GM12892 (cell line): ENCODE data around the gene OPCML.

ENCODE experiments used
- DNase-seq: peaks from one replicate; pipeline ENCODE4 v3.0.0; 2011; ENCODE audit not compliant: insufficient read length
- FAIRE-seq: peaks from 2 replicates; lab custom pipeline; 2011; peaks lifted over from hg19 to GRCh38; lab: Jason Lieb, UNC
- POLR2A ChIP-seq: IDR thresholded peaks from 2 replicates; pipeline ENCODE4 v1.6.1; 2011; ENCODE audit warnings: low read depth, low read length, control low read depth
- POLR2AphosphoS5 ChIP-seq: IDR thresholded peaks from 2 replicates; pipeline ENCODE4 v1.6.1; 2011; ENCODE audit warnings: low read depth, low read length, control low read depth
- TAF1 ChIP-seq: IDR thresholded peaks from 2 replicates; pipeline ENCODE4 v1.6.1; 2011; ENCODE audit warnings: low read depth, mild to moderate bottlenecking, control low read depth, low read length, borderline replicate concordance

OPCML gene

DNA sequence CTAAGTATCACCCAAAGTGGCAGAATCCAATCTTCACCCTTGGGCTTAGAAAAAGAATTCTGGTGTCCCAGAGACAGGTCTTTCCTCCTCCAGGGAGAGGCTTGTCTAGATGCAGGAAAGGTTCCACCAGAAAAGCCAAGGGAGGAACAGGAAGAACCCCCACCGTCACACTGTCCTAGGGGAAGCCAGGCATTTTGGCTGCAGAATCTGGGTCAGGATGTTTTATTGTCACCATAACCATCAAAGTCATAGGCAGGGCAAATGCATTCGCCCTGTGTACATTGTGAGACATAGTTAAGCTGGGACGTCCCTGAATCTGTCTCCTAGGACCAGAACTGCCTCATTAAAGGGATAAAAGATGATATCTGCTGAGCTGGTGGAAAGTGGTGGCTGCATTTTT, 590.5 kb downstream of the OPCML start:
- FAIRE-seq (no peak), DNase-seq (no peak)
- TF ChIP-seq POLR2A (no peak), TAF1 (no peak), POLR2AphosphoS5 (no peak)

DNA sequence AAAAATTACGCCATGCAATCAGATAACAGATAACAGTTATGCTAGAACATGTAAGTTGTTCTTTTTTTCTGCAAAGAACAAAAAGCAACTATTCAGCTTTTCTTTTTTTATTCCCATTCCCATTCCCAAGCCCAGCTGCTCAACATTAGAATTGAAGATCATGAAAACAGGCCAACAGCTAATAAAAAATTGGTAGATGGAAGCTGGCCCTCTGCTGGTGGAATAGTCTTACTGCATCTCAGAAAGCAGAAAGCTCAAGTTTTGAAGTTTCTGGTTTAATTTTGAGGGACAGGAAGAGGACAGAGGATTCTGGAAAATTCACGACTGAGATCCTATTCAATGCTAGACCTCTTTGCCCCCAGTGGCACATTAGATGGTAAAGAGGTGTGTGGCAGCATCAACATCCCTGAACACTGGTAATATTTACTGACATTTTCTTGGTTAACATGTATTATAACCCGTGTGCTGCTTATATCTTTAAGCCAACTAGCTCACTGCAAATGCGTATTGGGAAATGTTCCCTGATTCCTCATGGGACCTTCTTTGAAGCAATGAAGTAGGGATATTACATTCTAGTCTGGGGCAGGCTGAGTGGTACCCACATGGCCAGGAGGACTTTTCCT, 591.2 kb downstream of the OPCML start:
- DNase-seq (no peak), FAIRE-seq (peak; percentile 64)
- TF ChIP-seq POLR2AphosphoS5 (no peak), TAF1 (no peak), POLR2A (no peak)

DNA sequence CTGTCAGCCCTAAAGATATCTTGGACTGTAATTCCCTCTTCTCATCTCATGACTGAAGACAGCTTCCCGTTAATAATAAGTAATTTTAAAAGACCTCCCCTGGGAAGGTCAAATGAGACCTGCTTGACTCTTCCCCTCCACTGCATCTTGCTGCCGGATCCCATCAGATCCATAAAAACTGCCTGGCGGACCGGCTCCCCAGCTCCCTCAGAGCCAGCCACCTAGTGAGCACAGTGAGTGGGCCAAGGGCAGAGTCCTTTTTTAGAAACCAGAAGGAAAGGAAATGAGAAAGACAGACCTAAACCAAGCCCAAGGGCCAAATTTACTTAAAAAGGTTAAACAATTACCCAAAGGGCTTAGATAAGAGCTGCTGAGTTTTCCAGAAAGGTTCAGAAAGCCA, 595.3 kb downstream of the OPCML start:
- TF ChIP-seq TAF1 (no peak), POLR2AphosphoS5 (no peak), POLR2A (no peak)
- FAIRE-seq (no peak), DNase-seq (no peak)

DNA sequence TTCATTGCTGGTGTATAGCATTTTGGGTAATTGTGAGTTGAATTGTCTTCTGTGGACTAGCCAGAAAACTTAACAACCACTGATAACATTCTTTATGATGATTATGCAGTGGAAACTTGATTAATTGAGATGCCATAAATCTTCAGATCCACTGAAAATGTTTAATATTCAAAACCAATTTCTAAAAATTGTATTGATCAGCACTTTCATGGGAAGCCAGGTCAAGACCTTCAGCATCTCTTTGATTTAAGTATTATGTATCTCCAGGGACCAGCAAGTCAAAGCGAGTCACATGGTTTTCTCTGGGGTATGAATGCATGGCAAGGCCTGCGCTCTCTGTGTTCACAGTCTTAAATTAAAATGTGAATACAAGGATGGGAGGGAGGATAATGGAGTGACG, 596.9 kb downstream of the OPCML start:
- FAIRE-seq (no peak), DNase-seq (no peak)
- TF ChIP-seq POLR2AphosphoS5 (no peak), TAF1 (no peak), POLR2A (no peak)

DNA sequence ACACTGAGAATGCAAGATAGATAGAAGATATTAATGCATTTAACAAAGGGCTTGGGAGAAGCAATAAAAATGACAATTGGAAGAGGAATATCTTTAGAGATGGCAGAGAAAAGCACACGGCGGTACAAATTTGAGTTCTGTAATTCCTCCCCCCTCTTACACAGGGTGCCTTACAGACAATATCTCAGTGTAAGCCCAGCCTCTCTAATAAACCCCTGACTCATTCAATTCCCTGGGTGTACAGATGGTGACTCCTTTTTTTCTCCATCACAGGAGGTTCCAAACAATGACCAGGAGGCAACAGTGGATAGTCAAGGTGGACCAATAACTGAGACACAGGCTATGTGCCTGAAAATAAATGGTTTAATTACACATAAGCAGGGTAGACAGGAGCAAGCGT, 598.6 kb downstream of the OPCML start:
- no peak for FAIRE-seq
- DNase-seq, result no peak
- TF ChIP-seq POLR2A, result no peak
- TF ChIP-seq TAF1, result no peak
- TF ChIP-seq POLR2AphosphoS5, result no peak

DNA sequence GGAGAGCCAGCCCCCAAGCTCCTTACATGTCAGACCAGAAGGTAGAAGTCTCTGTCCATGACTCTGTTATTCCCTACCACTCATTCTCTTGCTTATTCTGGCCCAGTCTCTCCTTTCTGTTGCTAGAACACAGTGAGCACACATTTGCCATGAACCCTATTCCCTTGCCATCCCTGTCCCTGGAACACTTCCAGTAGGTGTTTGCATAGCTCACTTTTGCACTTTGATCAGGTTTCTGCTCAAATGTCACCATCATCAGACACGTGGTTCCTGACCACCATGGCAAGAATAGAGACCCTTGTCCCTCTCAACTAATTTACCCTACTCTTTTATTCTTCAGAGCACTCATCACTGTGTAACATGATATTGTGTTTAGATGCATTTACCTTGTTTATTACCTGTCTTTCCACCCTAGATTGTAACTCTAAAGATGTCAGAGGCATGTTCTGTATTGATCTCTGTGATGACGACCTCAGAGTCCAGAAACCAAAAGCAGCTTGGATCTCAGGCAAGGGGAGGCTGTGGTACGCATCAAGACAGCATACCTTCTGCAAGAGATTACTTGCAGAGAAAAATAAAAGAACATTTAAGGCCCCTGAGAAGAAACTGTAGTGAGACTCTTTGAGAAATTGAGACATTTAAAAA, 606.4 kb downstream of the OPCML start:
- DNase-seq, result no peak
- TF ChIP-seq POLR2A, result no peak
- no peak for TF ChIP-seq POLR2AphosphoS5
- TF ChIP-seq TAF1, result no peak
- FAIRE-seq, result no peak

DNA sequence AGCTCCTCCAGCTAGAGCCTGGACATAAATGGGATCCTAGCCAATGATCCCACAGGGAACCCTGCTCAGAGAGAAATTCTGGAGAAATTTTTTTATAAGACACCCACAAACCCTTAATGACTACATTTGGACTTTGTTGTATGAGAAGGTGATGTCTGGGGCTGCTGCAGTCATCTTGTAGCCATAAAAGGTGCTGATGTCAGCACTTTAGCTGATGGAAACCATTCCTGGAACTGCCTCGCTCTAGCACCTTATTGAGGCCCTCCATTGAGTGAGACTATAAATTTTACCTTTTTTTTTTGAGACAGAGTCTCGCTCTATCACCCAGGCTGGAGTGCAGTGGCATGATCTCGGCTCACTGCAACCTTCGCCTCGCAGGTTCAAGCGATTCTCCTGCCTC, 610.7 kb downstream of the OPCML start:
- FAIRE-seq, result no peak
- TF ChIP-seq POLR2AphosphoS5 (no peak), TAF1 (no peak), POLR2A (no peak)
- DNase-seq, result no peak

DNA sequence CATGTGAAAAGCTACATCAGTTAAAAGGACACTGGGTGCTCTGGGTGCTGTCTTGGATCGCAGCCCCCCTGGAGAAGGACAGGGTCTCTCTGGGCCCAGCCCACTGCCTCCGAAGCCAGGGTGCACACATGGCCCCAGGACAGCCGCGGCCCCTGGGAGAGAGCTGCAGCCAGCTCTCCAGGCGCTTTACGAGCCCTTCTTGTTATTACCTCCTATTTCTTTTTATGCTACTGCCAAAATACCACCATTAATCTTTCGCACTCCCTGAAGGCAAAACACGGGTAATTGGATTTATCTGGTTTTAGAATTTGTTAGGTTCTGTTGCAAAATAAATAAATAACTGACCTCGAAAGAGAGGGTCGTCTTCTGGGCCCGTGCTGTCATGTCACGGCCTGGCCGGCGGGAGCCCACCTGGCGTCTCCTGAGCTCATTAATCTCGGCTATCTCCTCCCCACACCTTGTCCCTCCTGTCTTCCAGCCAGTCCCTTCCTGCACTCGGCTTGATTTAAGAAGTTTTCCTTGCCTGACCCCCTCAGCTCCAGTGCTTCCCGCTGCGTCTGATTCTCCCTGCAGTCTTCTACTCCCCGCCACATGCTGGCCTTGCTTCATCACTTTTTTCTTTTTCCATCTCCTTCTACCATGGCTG, 611.7 kb downstream of the OPCML start:
- DNase-seq (no peak), FAIRE-seq (no peak)
- TF ChIP-seq POLR2A (no peak), POLR2AphosphoS5 (no peak), TAF1 (no peak)

DNA sequence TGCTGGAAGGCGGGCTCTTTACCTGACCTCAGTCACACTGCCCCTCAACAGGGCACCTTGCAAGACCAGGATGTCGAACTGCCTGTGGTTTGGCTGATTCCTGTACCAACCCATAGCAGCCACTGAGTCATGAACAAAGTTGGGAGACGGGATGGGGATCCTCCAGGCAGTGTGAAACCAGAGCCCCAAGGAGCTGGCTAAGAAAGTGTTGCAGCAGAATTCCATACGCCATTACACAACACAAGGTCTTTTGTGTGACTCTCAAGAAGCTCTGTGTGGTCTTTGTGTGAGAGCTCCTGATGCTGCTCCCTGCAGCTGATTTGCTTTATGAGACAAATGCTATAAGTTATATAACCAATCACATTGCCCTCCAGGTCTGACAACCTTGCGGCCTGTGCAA, 617.7 kb downstream of the OPCML start:
- DNase-seq, result no peak
- TF ChIP-seq POLR2AphosphoS5 (no peak), POLR2A (no peak), TAF1 (no peak)
- FAIRE-seq, result no peak

DNA sequence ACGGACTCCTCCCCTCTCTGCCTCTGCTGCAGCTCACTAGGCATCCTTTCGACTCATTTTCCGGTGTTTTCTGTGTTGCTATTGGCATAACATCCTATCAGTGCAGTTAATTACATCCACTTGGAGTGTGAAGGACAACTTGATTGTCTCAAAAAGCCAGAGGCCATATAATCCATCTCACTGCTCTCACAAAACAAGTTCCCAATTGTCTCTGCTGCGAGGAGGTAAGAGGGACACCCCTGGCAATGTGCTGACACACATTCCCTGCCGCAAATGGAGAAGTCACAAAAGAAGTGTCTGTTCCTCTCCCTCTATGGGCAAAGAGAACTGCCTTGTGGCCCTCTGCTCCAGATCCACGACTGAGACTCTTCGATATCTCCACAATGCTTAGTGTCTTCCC, 618.4 kb downstream of the OPCML start:
- FAIRE-seq (no peak), DNase-seq (no peak)
- no peak for TF ChIP-seq POLR2A
- TF ChIP-seq POLR2AphosphoS5, result no peak
- no peak for TF ChIP-seq TAF1

DNA sequence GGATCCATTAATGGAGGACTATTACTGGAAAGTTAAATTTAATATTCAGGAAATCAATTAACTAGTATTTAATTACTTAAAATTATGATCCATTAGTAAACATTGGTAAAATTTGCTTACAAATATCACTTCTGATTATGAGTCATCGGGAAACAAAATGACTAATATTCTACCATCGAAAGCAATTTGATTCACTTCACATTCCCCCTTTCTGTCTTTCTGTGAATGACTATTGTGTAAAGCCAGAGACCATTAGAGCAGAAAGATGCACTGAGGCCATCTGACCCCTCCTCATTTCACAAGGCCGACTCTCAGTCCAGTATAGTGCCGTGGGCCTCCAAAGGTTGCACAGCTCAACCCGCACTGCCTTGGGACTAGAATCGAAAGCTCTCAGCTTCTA, 619.0 kb downstream of the OPCML start:
- no peak for FAIRE-seq
- TF ChIP-seq POLR2A (no peak), POLR2AphosphoS5 (no peak), TAF1 (no peak)
- DNase-seq, result no peak

DNA sequence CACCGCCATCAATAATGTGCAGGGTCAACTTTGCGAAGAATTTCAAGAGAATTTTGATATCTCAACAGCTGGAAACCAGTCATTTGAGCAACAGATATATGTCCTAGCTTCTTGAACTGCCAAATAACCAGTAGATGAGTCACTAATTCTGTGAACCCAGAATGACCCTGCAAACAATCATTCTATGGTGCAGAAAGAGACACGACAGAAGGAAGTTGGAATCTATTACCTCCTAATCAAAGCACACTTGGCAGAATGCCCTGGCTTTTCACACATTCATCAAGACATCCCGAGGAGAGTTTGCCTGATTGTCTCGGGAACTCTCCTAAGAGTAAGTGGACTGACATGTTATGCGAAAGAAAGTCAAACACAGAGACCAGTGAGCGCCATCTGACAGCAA, 621.1 kb downstream of the OPCML start:
- TF ChIP-seq POLR2A (no peak), TAF1 (no peak), POLR2AphosphoS5 (no peak)
- FAIRE-seq, result no peak
- no peak for DNase-seq
